Measurements from ENCODE around the gene PRDM15. TPM values are rescaled to one million over a fixed set of nuclear protein-coding genes. Genes with fewer than 3 reads are reported as not detected.

PRDM15 gene
- polyA plus RNA-seq, 1 donor (not counting 4 experiments of a cell fraction or from before 2014, with no cell fraction given): 5.2 TPM

- TF ChIP-seq EZH2 (IDR thresholded peaks at IDR 0.05; ENCODE audit: low read length) (no peak), CTCF (optimal IDR thresholded peaks at IDR 0.05 in 1 of 3, IDR thresholded peaks at IDR 0.05 in 1 of 3, conservative IDR thresholded peaks at IDR 0.05 in 1 of 3; ENCODE audit: extremely low read depth in 1 of 3, insufficient read depth in 2 of 3, low read length in 3 of 3) (no peak)
Measured at GRCh38 chr21:41884501-41885030, 5.4 kb upstream of the PRDM15 start.

GRCh38 chr21:41883582-41883981, 4.4 kb upstream of the PRDM15 start:
- no peak for FAIRE-seq
- Histone ChIP-seq H3K4me2 (ENCODE audit: control insufficient read depth, extremely low read depth, insufficient read depth, low read depth, low read length) (no peak overlapping the region), H3K9ac (ENCODE audit: control insufficient read depth, extremely low read depth, insufficient read depth, low read length) (no peak overlapping the region), H3K4me1 (ENCODE audit: control insufficient read depth, extremely low read depth, insufficient read depth, low read length) (peaks cover 5% of the 10 kb centered on the region), H2AFZ (ENCODE audit: control insufficient read depth, low read length) (no peak overlapping the region), H3K79me2 (ENCODE audit: control insufficient read depth, insufficient read depth, low read length) (no peaks in the 10 kb centered on the region), H3K27me3 (ENCODE audit: control insufficient read depth, extremely low read depth, insufficient read depth, low read length) (no peaks in the 10 kb centered on the region), H3K36me3 (ENCODE audit: control insufficient read depth in 2 of 2, extremely low read depth in 1 of 2, insufficient read depth in 2 of 2, low read length in 2 of 2) (peaks cover 3 to 5% of the 10 kb centered on the region in 2 experiments), H3K9me1 (ENCODE audit: control insufficient read depth, extremely low read depth, insufficient read depth, low read length) (no peaks in the 10 kb centered on the region), H3K4me3 (ENCODE audit: control insufficient read depth in 2 of 3, extremely low read depth in 1 of 3, insufficient read depth in 2 of 3, low read depth in 1 of 3, low read length in 3 of 3) (no peak overlapping the region), H4K20me1 (ENCODE audit: control insufficient read depth, extremely low read depth, insufficient read depth, low read length) (no peaks in the 10 kb centered on the region), H3K9me3 (ENCODE audit: control insufficient read depth, low read depth, low read length) (no peaks in the 10 kb centered on the region), H3K27ac (ENCODE audit: control insufficient read depth, insufficient read depth, low read length) (no peak overlapping the region)
- dilution Hi-C loops (cut with MboI; ENCODE audit: extremely low pct_ligation_motif_present, low sequenced_read_pairs): no loop called here
- no peak for TF ChIP-seq EZH2 (IDR thresholded peaks at IDR 0.05; ENCODE audit: low read length)
- TF ChIP-seq CTCF (optimal IDR thresholded peaks at IDR 0.05 in 1 of 3, IDR thresholded peaks at IDR 0.05 in 1 of 3, conservative IDR thresholded peaks at IDR 0.05 in 1 of 3; ENCODE audit: extremely low read depth in 1 of 3, insufficient read depth in 2 of 3, low read length in 3 of 3): no peak
- no peak for DNase-seq (ENCODE audit: low read depth, low spot score)

More at GRCh38 chr21:41884501-41885030, 5.4 kb upstream of the PRDM15 start:
- H3K79me2 ChIP-seq (ENCODE audit: control insufficient read depth, insufficient read depth, low read length): no peaks in the 10 kb centered on the region
- H3K9ac ChIP-seq (ENCODE audit: control insufficient read depth, extremely low read depth, insufficient read depth, low read length): no peak overlapping the region
- FAIRE-seq (no peak), DNase-seq (ENCODE audit: low read depth, low spot score) (no peak)
- dilution Hi-C loops (cut with MboI; ENCODE audit: extremely low pct_ligation_motif_present, low sequenced_read_pairs): no loop called here
- no peak overlapping the region for H3K27ac ChIP-seq (ENCODE audit: control insufficient read depth, insufficient read depth, low read length)
- no peaks in the 10 kb centered on the region for H3K9me1 ChIP-seq (ENCODE audit: control insufficient read depth, extremely low read depth, insufficient read depth, low read length)
- H3K4me1 ChIP-seq (ENCODE audit: control insufficient read depth, extremely low read depth, insufficient read depth, low read length): peaks cover 5% of the 10 kb centered on the region
- H3K27me3 ChIP-seq (ENCODE audit: control insufficient read depth, extremely low read depth, insufficient read depth, low read length): no peaks in the 10 kb centered on the region
- H3K36me3 ChIP-seq (ENCODE audit: control insufficient read depth in 2 of 2, extremely low read depth in 1 of 2, insufficient read depth in 2 of 2, low read length in 2 of 2): peaks cover 6 to 9% of the 10 kb centered on the region in 2 experiments
- no peaks in the 10 kb centered on the region for H4K20me1 ChIP-seq (ENCODE audit: control insufficient read depth, extremely low read depth, insufficient read depth, low read length)
- no peak overlapping the region for H3K4me2 ChIP-seq (ENCODE audit: control insufficient read depth, extremely low read depth, insufficient read depth, low read depth, low read length)
- H2AFZ ChIP-seq (ENCODE audit: control insufficient read depth, low read length): no peak overlapping the region
- H3K4me3 ChIP-seq (ENCODE audit: control insufficient read depth in 2 of 3, extremely low read depth in 1 of 3, insufficient read depth in 2 of 3, low read depth in 1 of 3, low read length in 3 of 3): no peak overlapping the region
- H3K9me3 ChIP-seq (ENCODE audit: control insufficient read depth, low read depth, low read length): no peaks in the 10 kb centered on the region
